Colonic mucosa (tissue), 4 donors: Measurements from ENCODE around the gene RPGR. TPM values are rescaled to one million over a fixed set of nuclear protein-coding genes. Genes with fewer than 3 reads are reported as not detected.

Source experiments
- DNase-seq: peaks from one replicate; pipeline ENCODE4 v3.0.0-alpha.2; 2020
- H3K27ac ChIP-seq: fragments of 200-600 bp; one replicate; pipeline ENCODE4 v1.8.0; 2021
- H3K27me3 ChIP-seq: fragments of 200-600 bp; one replicate; pipeline ENCODE4 v1.8.0; 2021
- H3K36me3 ChIP-seq: fragments of 200-600 bp; one replicate; pipeline ENCODE4 v1.8.0; 2021
- H3K4me1 ChIP-seq: fragments of 200-600 bp; one replicate; pipeline ENCODE4 v1.8.0; 2021; ENCODE audit warnings: mild to moderate bottlenecking
- H3K4me3 ChIP-seq: fragments of 200-600 bp; one replicate; pipeline ENCODE4 v1.8.0; 2021
- H3K9ac ChIP-seq, 2 donors: one replicate each; pipeline ENCODE4 v1.7.0; 2013; ENCODE audit warnings: control low read depth in 2 of 2, low read depth in 2 of 2, low read length in 2 of 2
- H3K9me3 ChIP-seq: fragments of 200-600 bp; one replicate; pipeline ENCODE4 v1.8.0; 2021
- CTCF ChIP-seq: fragments of 200-600 bp; IDR thresholded peaks from one replicate; pipeline ENCODE4 v1.8.0; 2022; ENCODE audit warnings: antibody characterized with exemption, mild to moderate bottlenecking
- intact Hi-C: fragments of 100-400 bp; cut with DNase I; formaldehyde crosslinking; loops from one replicate; pipeline ENCODE4 v1.14.1; 2022
- total RNA-seq, 2 donors: library from RNA; stranded (reverse); fragmentation: NEBNext Ultra II Directional in 1 of 2; extraction: Animal tissue kit (Norgen Biotek cat#: 25700) in 1 of 2; gene quantifications; one replicate each; pipeline ENCODE4 v1.2.1, GENCODE V29; 2021
- donor health status: healthy.
- donor health status: DM: no; HTN: no; CAD: no.
- donor health status: DM: no; HTN: no; CAD: no.

The RPGR gene
- total RNA-seq, 2 donors from 2014 or later: 8.3 to 9.8 TPM

GRCh38 chrX:38368774-38369173, 41.5 kb upstream of the RPGR start:
- H3K36me3 ChIP-seq: no peaks in the 10 kb centered on the region
- TF ChIP-seq CTCF: no peak
- H3K4me3 ChIP-seq: no peak overlapping the region
- H3K9me3 ChIP-seq: no peaks in the 10 kb centered on the region
- intact Hi-C loops: no loop called here
- H3K9ac ChIP-seq: no peak overlapping the region
- no peak overlapping the region for H3K27ac ChIP-seq
- H3K27me3 ChIP-seq: no peaks in the 10 kb centered on the region
- no peak for DNase-seq
- no peaks in the 10 kb centered on the region for H3K4me1 ChIP-seq

GRCh38 chrX:38365954-38366353, 38.6 kb upstream of the RPGR start:
- Histone ChIP-seq H3K27ac (no peak overlapping the region), H3K9me3 (no peaks in the 10 kb centered on the region), H3K4me1 (no peaks in the 10 kb centered on the region), H3K4me3 (no peak overlapping the region), H3K27me3 (no peaks in the 10 kb centered on the region), H3K9ac (no peak overlapping the region), H3K36me3 (no peaks in the 10 kb centered on the region)
- no peak for DNase-seq
- intact Hi-C loops: no loop called here
- TF ChIP-seq CTCF: no peak

GRCh38 chrX:38363046-38363445, 35.7 kb upstream of the RPGR start:
- no peak overlapping the region for H3K4me3 ChIP-seq
- no peak overlapping the region for H3K27ac ChIP-seq
- H3K9me3 ChIP-seq: no peaks in the 10 kb centered on the region
- intact Hi-C loops: no loop called here
- no peaks in the 10 kb centered on the region for H3K27me3 ChIP-seq
- no peak for DNase-seq
- no peak for TF ChIP-seq CTCF
- no peaks in the 10 kb centered on the region for H3K4me1 ChIP-seq
- H3K36me3 ChIP-seq: no peaks in the 10 kb centered on the region
- no peak overlapping the region for H3K9ac ChIP-seq

GRCh38 chrX:38357747-38358673, 30.7 kb upstream of the RPGR start:
- H3K4me1 ChIP-seq: no peaks in the 10 kb centered on the region
- intact Hi-C loops: no loop called here
- no peak for DNase-seq
- H3K9ac ChIP-seq: no peak overlapping the region
- no peak overlapping the region for H3K4me3 ChIP-seq
- no peaks in the 10 kb centered on the region for H3K36me3 ChIP-seq
- no peaks in the 10 kb centered on the region for H3K9me3 ChIP-seq
- H3K27me3 ChIP-seq: no peaks in the 10 kb centered on the region
- no peak for TF ChIP-seq CTCF
- no peak overlapping the region for H3K27ac ChIP-seq

- no peak for DNase-seq
- intact Hi-C loops: no loop called here
- H3K9ac ChIP-seq: no peak overlapping the region
- no peaks in the 10 kb centered on the region for H3K9me3 ChIP-seq
- no peak for TF ChIP-seq CTCF
- no peak overlapping the region for H3K27ac ChIP-seq
- H3K4me1 ChIP-seq: no peaks in the 10 kb centered on the region
- no peak overlapping the region for H3K4me3 ChIP-seq
- no peaks in the 10 kb centered on the region for H3K27me3 ChIP-seq
- no peaks in the 10 kb centered on the region for H3K36me3 ChIP-seq
Measured at GRCh38 chrX:38356401-38356800, 29.1 kb upstream of the RPGR start.
